ENCODE results near the gene APH1B. TPM values are rescaled to one million over a fixed set of nuclear protein-coding genes. Genes with fewer than 3 reads are reported as not detected.

Gene APH1B
- polyA plus RNA-seq, 4 donors = 1.4 to 22.8 (median 3.1) TPM

GRCh38 chr15:63277893-63278456 is 570 bp downstream of the APH1B start:
- DNase-seq = peak in 1 of 2 donors; percentile 53
- FAIRE-seq = no peak
- Histone ChIP-seq H3K27ac (ENCODE audit: low read depth in 1 of 3, low read length in 2 of 3) (peak overlapping the region; percentile 59 to 87 (median 79)), H3K36me3 (ENCODE audit: control insufficient read depth in 3 of 3, insufficient read depth in 2 of 3, low read depth in 1 of 3, low read length in 3 of 3) (peaks cover 0 to 3% (median 0%) of the 10 kb centered on the region in 3 donors), H3K27me3 (ENCODE audit: control insufficient read depth in 3 of 3, insufficient read depth in 3 of 3, low read length in 3 of 3) (no peaks in the 10 kb centered on the region), H3K9me3 (ENCODE audit: control insufficient read depth in 2 of 2, insufficient read depth in 1 of 2, low read depth in 1 of 2, low read length in 1 of 2) (no peaks in the 10 kb centered on the region), H3K4me3 (ENCODE audit: low read depth in 1 of 3, low read length in 3 of 3) (peak overlapping the region; percentile 81 to 96 (median 84)), H3K4me1 (ENCODE audit: control insufficient read depth in 3 of 3, insufficient read depth in 2 of 3, low read depth in 1 of 3, low read length in 2 of 3) (peaks cover 0 to 6% (median 0%) of the 10 kb centered on the region in 3 donors)
- 5 to 12% (median 9%) methylated on average over 17 of the region's 17 CpGs for WGBS, 3 donors

GRCh38 chr15:63283126-63283525 is 5.7 kb downstream of the APH1B start:
- Histone ChIP-seq H3K4me1 (ENCODE audit: control insufficient read depth in 3 of 3, insufficient read depth in 2 of 3, low read depth in 1 of 3, low read length in 2 of 3) (peaks cover 0 to 6% (median 0%) of the 10 kb centered on the region in 3 donors), H3K36me3 (ENCODE audit: control insufficient read depth in 3 of 3, insufficient read depth in 2 of 3, low read depth in 1 of 3, low read length in 3 of 3) (peaks cover 0 to 11% (median 4%) of the 10 kb centered on the region in 3 donors), H3K4me3 (ENCODE audit: low read depth in 1 of 3, low read length in 3 of 3) (no peak overlapping the region), H3K9me3 (ENCODE audit: control insufficient read depth in 2 of 2, insufficient read depth in 1 of 2, low read depth in 1 of 2, low read length in 1 of 2) (no peaks in the 10 kb centered on the region), H3K27ac (ENCODE audit: low read depth in 1 of 3, low read length in 2 of 3) (no peak overlapping the region), H3K27me3 (ENCODE audit: control insufficient read depth in 3 of 3, insufficient read depth in 3 of 3, low read length in 3 of 3) (no peaks in the 10 kb centered on the region)
- FAIRE-seq = no peak
- DNase-seq = no peak
- 88 to 91% (median 90%) methylated on average over 9 of the region's 9 CpGs for WGBS, 3 donors

- H3K4me3 ChIP-seq (ENCODE audit: low read depth in 1 of 3, low read length in 3 of 3) = no peak overlapping the region
- H3K27me3 ChIP-seq (ENCODE audit: control insufficient read depth in 3 of 3, insufficient read depth in 3 of 3, low read length in 3 of 3) = no peaks in the 10 kb centered on the region
- no peak overlapping the region for H3K27ac ChIP-seq (ENCODE audit: low read depth in 1 of 3, low read length in 2 of 3)
- H3K36me3 ChIP-seq (ENCODE audit: control insufficient read depth in 3 of 3, insufficient read depth in 2 of 3, low read depth in 1 of 3, low read length in 3 of 3) = peaks cover 0 to 11% (median 4%) of the 10 kb centered on the region in 3 donors
- H3K4me1 ChIP-seq (ENCODE audit: control insufficient read depth in 3 of 3, insufficient read depth in 2 of 3, low read depth in 1 of 3, low read length in 2 of 3) = no peaks in the 10 kb centered on the region
- 91 to 94% (median 93%) methylated on average over 6 of the region's 6 CpGs for WGBS, 3 donors
- FAIRE-seq = no peak
- no peak for DNase-seq
- no peaks in the 10 kb centered on the region for H3K9me3 ChIP-seq (ENCODE audit: control insufficient read depth in 2 of 2, insufficient read depth in 1 of 2, low read depth in 1 of 2, low read length in 1 of 2)
Observed at GRCh38 chr15:63284335-63284734, 6.9 kb downstream of the APH1B start.

GRCh38 chr15:63287109-63287508 is 9.7 kb downstream of the APH1B start:
- Histone ChIP-seq H3K27ac (ENCODE audit: low read depth in 1 of 3, low read length in 2 of 3) (no peak overlapping the region), H3K4me3 (ENCODE audit: low read depth in 1 of 3, low read length in 3 of 3) (no peak overlapping the region), H3K27me3 (ENCODE audit: control insufficient read depth in 3 of 3, insufficient read depth in 3 of 3, low read length in 3 of 3) (no peaks in the 10 kb centered on the region), H3K4me1 (ENCODE audit: control insufficient read depth in 3 of 3, insufficient read depth in 2 of 3, low read depth in 1 of 3, low read length in 2 of 3) (peaks cover 0 to 3% (median 0%) of the 10 kb centered on the region in 3 donors), H3K36me3 (ENCODE audit: control insufficient read depth in 3 of 3, insufficient read depth in 2 of 3, low read depth in 1 of 3, low read length in 3 of 3) (peaks cover 0 to 11% (median 4%) of the 10 kb centered on the region in 3 donors), H3K9me3 (ENCODE audit: control insufficient read depth in 2 of 2, insufficient read depth in 1 of 2, low read depth in 1 of 2, low read length in 1 of 2) (no peaks in the 10 kb centered on the region)
- 81 to 91% (median 83%) methylated on average over 2 of the region's 2 CpGs for WGBS, 3 donors
- DNase-seq (no peak), FAIRE-seq (no peak)

GRCh38 chr15:63288342-63288741 is 10.9 kb downstream of the APH1B start:
- H3K27me3 ChIP-seq (ENCODE audit: control insufficient read depth in 3 of 3, insufficient read depth in 3 of 3, low read length in 3 of 3) = no peaks in the 10 kb centered on the region
- DNase-seq = no peak
- H3K4me1 ChIP-seq (ENCODE audit: control insufficient read depth in 3 of 3, insufficient read depth in 2 of 3, low read depth in 1 of 3, low read length in 2 of 3) = peaks cover 0 to 3% (median 0%) of the 10 kb centered on the region in 3 donors
- no peak overlapping the region for H3K27ac ChIP-seq (ENCODE audit: low read depth in 1 of 3, low read length in 2 of 3)
- peaks cover 0 to 8% (median 4%) of the 10 kb centered on the region in 3 donors for H3K36me3 ChIP-seq (ENCODE audit: control insufficient read depth in 3 of 3, insufficient read depth in 2 of 3, low read depth in 1 of 3, low read length in 3 of 3)
- no peak overlapping the region for H3K4me3 ChIP-seq (ENCODE audit: low read depth in 1 of 3, low read length in 3 of 3)
- 73 to 89% (median 80%) methylated on average over 1 of the region's 1 CpG for WGBS, 3 donors
- FAIRE-seq = no peak
- H3K9me3 ChIP-seq (ENCODE audit: control insufficient read depth in 2 of 2, insufficient read depth in 1 of 2, low read depth in 1 of 2, low read length in 1 of 2) = no peaks in the 10 kb centered on the region

GRCh38 chr15:63288778-63289378 is 11.5 kb downstream of the APH1B start:
- no peaks in the 10 kb centered on the region for H3K27me3 ChIP-seq (ENCODE audit: control insufficient read depth in 3 of 3, insufficient read depth in 3 of 3, low read length in 3 of 3)
- WGBS, 3 donors = 1 to 3% (median 3%) methylated on average over 4 of the region's 4 CpGs
- FAIRE-seq = peak; percentile 78
- no peak overlapping the region for H3K27ac ChIP-seq (ENCODE audit: low read depth in 1 of 3, low read length in 2 of 3)
- H3K4me3 ChIP-seq (ENCODE audit: low read depth in 1 of 3, low read length in 3 of 3) = no peak overlapping the region
- peaks cover 0 to 3% (median 0%) of the 10 kb centered on the region in 3 donors for H3K4me1 ChIP-seq (ENCODE audit: control insufficient read depth in 3 of 3, insufficient read depth in 2 of 3, low read depth in 1 of 3, low read length in 2 of 3)
- peaks cover 0 to 7% (median 4%) of the 10 kb centered on the region in 3 donors for H3K36me3 ChIP-seq (ENCODE audit: control insufficient read depth in 3 of 3, insufficient read depth in 2 of 3, low read depth in 1 of 3, low read length in 3 of 3)
- DNase-seq = peak; percentile 63 to 64
- H3K9me3 ChIP-seq (ENCODE audit: control insufficient read depth in 2 of 2, insufficient read depth in 1 of 2, low read depth in 1 of 2, low read length in 1 of 2) = no peaks in the 10 kb centered on the region

GRCh38 chr15:63291507-63291906 is 14.1 kb downstream of the APH1B start:
- peak in 1 of 2 donors; percentile 54 for DNase-seq
- no peak overlapping the region for H3K27ac ChIP-seq (ENCODE audit: low read depth in 1 of 3, low read length in 2 of 3)

GRCh38 chr15:63292241-63292640 is 14.8 kb downstream of the APH1B start:
- FAIRE-seq (no peak), DNase-seq (no peak)
- H3K4me1 ChIP-seq (ENCODE audit: control insufficient read depth in 3 of 3, insufficient read depth in 2 of 3, low read depth in 1 of 3, low read length in 2 of 3) = peaks cover 0 to 3% (median 0%) of the 10 kb centered on the region in 3 donors
- H3K27ac ChIP-seq (ENCODE audit: low read depth in 1 of 3, low read length in 2 of 3) = no peak overlapping the region
- H3K9me3 ChIP-seq (ENCODE audit: control insufficient read depth in 2 of 2, insufficient read depth in 1 of 2, low read depth in 1 of 2, low read length in 1 of 2) = no peaks in the 10 kb centered on the region
- peaks cover 0 to 11% (median 0%) of the 10 kb centered on the region in 3 donors for H3K36me3 ChIP-seq (ENCODE audit: control insufficient read depth in 3 of 3, insufficient read depth in 2 of 3, low read depth in 1 of 3, low read length in 3 of 3)
- 82 to 93% (median 86%) methylated on average over 3 of the region's 3 CpGs for WGBS, 3 donors
- H3K4me3 ChIP-seq (ENCODE audit: low read depth in 1 of 3, low read length in 3 of 3) = no peak overlapping the region
- no peaks in the 10 kb centered on the region for H3K27me3 ChIP-seq (ENCODE audit: control insufficient read depth in 3 of 3, insufficient read depth in 3 of 3, low read length in 3 of 3)

More at GRCh38 chr15:63291507-63291906, 14.1 kb downstream of the APH1B start:
- no peak for FAIRE-seq
- no peak overlapping the region for H3K4me3 ChIP-seq (ENCODE audit: low read depth in 1 of 3, low read length in 3 of 3)
- H3K27me3 ChIP-seq (ENCODE audit: control insufficient read depth in 3 of 3, insufficient read depth in 3 of 3, low read length in 3 of 3) = no peaks in the 10 kb centered on the region
- H3K36me3 ChIP-seq (ENCODE audit: control insufficient read depth in 3 of 3, insufficient read depth in 2 of 3, low read depth in 1 of 3, low read length in 3 of 3) = peaks cover 0 to 10% (median 2%) of the 10 kb centered on the region in 3 donors
- no peaks in the 10 kb centered on the region for H3K9me3 ChIP-seq (ENCODE audit: control insufficient read depth in 2 of 2, insufficient read depth in 1 of 2, low read depth in 1 of 2, low read length in 1 of 2)
- H3K4me1 ChIP-seq (ENCODE audit: control insufficient read depth in 3 of 3, insufficient read depth in 2 of 3, low read depth in 1 of 3, low read length in 2 of 3) = peaks cover 0 to 3% (median 0%) of the 10 kb centered on the region in 3 donors

Data from small intestine (tissue), 7 donors.